Cortex of kidney (tissue), 1 donor: Measurements from ENCODE around the gene FCER2.
"Not testable (repeated sequence)": the region's sequence is repeated elsewhere in the genome, so short reads cannot be mapped to it uniquely, and the experiment has no call there.

Experiments
- DNase-seq: peaks from one replicate; lab custom pipeline; 2025; lab: John Stamatoyannopoulos, UW

The FCER2 gene

GRCh38 chr19:7701654-7702457 lies at the start of gene FCER2:
TSS of gene FCER2 (minus strand) at chr19:7702131. CDS start at chr19:7699760, 2,371 bp downstream.
- DNase-seq = no peak

- no peak for DNase-seq
Observed at GRCh38 chr19:7751157-7751783, 49.3 kb upstream of the FCER2 start.

GRCh38 chr19:7748756-7749155 lies 46.8 kb upstream of the FCER2 start:
- no peak for DNase-seq

- no peak for DNase-seq
Observed at GRCh38 chr19:7748171-7748570, 46.2 kb upstream of the FCER2 start.

GRCh38 chr19:7746903-7747884 lies 45.3 kb upstream of the FCER2 start, which contains the start of gene CD209:
TSS of gene CD209 (minus strand) at chr19:7747534. CDS start at chr19:7747511, 23 bp downstream.
- DNase-seq = no peak

GRCh38 chr19:7746306-7746705 lies 44.4 kb upstream of the FCER2 start:
- DNase-seq = not testable (repeated sequence)

- no peak for DNase-seq
Observed at GRCh38 chr19:7744871-7745650, 43.1 kb upstream of the FCER2 start.

GRCh38 chr19:7744199-7744786 lies 42.4 kb upstream of the FCER2 start:
- DNase-seq = no peak

- no peak for DNase-seq
Observed at GRCh38 chr19:7743425-7743841, 41.5 kb upstream of the FCER2 start.

- no peak for DNase-seq
Observed at GRCh38 chr19:7742991-7743390, 41.1 kb upstream of the FCER2 start.

GRCh38 chr19:7742575-7742974 lies 40.6 kb upstream of the FCER2 start:
- no peak for DNase-seq

GRCh38 chr19:7740682-7741054 lies 38.7 kb upstream of the FCER2 start:
- no peak for DNase-seq

GRCh38 chr19:7739801-7740681 lies 38.1 kb upstream of the FCER2 start:
- DNase-seq = no peak

GRCh38 chr19:7739211-7739755 lies 37.4 kb upstream of the FCER2 start:
- DNase-seq = no peak

GRCh38 chr19:7738023-7738422 lies 36.1 kb upstream of the FCER2 start:
- DNase-seq = no peak

- DNase-seq = no peak
Observed at GRCh38 chr19:7737215-7737614, 35.3 kb upstream of the FCER2 start.

- DNase-seq = no peak
Observed at GRCh38 chr19:7736148-7736547, 34.2 kb upstream of the FCER2 start.

- no peak for DNase-seq
Observed at GRCh38 chr19:7734220-7735203, 32.6 kb upstream of the FCER2 start.
